ENCODE results near the gene RHCG. TPM values are rescaled to one million over a fixed set of nuclear protein-coding genes. Genes with fewer than 3 reads are reported as not detected.

The RHCG gene
- total RNA-seq, 1 experiment from 2014 or later: 0.59 TPM

GRCh38 chr15:89506026-89506686, 9.8 kb upstream of the RHCG start:
- DNase-seq (ENCODE audit: extremely low read depth, low read depth): no peak

- no peak for DNase-seq (ENCODE audit: extremely low read depth, low read depth)
Measured at GRCh38 chr15:89504166-89504565, 7.8 kb upstream of the RHCG start.

- DNase-seq (ENCODE audit: extremely low read depth, low read depth): no peak
Measured at GRCh38 chr15:89502867-89503595, 6.6 kb upstream of the RHCG start.

- DNase-seq (ENCODE audit: extremely low read depth, low read depth): no peak
Measured at GRCh38 chr15:89501646-89502045, 5.3 kb upstream of the RHCG start.

GRCh38 chr15:89500397-89501270, 4.3 kb upstream of the RHCG start:
- DNase-seq (ENCODE audit: extremely low read depth, low read depth): no peak

GRCh38 chr15:89499156-89499555, 2.8 kb upstream of the RHCG start:
- DNase-seq (ENCODE audit: extremely low read depth, low read depth): no peak

GRCh38 chr15:89498574-89498906, 2.2 kb upstream of the RHCG start:
- DNase-seq (ENCODE audit: extremely low read depth, low read depth): no peak

GRCh38 chr15:89497231-89497630, 848 bp upstream of the RHCG start:
- DNase-seq (ENCODE audit: extremely low read depth, low read depth): no peak

- no peak for DNase-seq (ENCODE audit: extremely low read depth, low read depth)
Measured at GRCh38 chr15:89495638-89496145, 691 bp downstream of the RHCG start.

- no peak for DNase-seq (ENCODE audit: extremely low read depth, low read depth)
Measured at GRCh38 chr15:89494941-89495637, 1.3 kb downstream of the RHCG start.

GRCh38 chr15:89494031-89494430, 2.4 kb downstream of the RHCG start:
- no peak for DNase-seq (ENCODE audit: extremely low read depth, low read depth)

- no peak for DNase-seq (ENCODE audit: extremely low read depth, low read depth)
Measured at GRCh38 chr15:89492934-89493631, 3.3 kb downstream of the RHCG start.

GRCh38 chr15:89492111-89492641, 4.2 kb downstream of the RHCG start:
- no peak for DNase-seq (ENCODE audit: extremely low read depth, low read depth)

- no peak for DNase-seq (ENCODE audit: extremely low read depth, low read depth)
Measured at GRCh38 chr15:89490814-89491315, 5.5 kb downstream of the RHCG start.

- DNase-seq (ENCODE audit: extremely low read depth, low read depth): no peak
Measured at GRCh38 chr15:89490081-89490813, 6.1 kb downstream of the RHCG start.

- no peak for DNase-seq (ENCODE audit: extremely low read depth, low read depth)
Measured at GRCh38 chr15:89489376-89489775, 7.0 kb downstream of the RHCG start.

GRCh38 chr15:89487791-89488190, 8.6 kb downstream of the RHCG start:
- no peak for DNase-seq (ENCODE audit: extremely low read depth, low read depth)

- no peak for DNase-seq (ENCODE audit: extremely low read depth, low read depth)
Measured at GRCh38 chr15:89486726-89487050, 9.7 kb downstream of the RHCG start.

GRCh38 chr15:89483079-89483478, 13.3 kb downstream of the RHCG start:
- DNase-seq (ENCODE audit: extremely low read depth, low read depth): no peak
